Body of pancreas (tissue), 4 donors: ENCODE results near the gene PROS1. TPM values are rescaled to one million over a fixed set of nuclear protein-coding genes. Genes with fewer than 3 reads are reported as not detected.
"Not testable (repeated sequence)": the region's sequence is repeated elsewhere in the genome, so short reads cannot be mapped to it uniquely, and the experiment has no call there.

Experiments
- ATAC-seq: fragments of 150-250 bp; one replicate; pipeline ENCODE4 v1.9.1; 2016
- DNase-seq, 4 donors: peaks; one replicate each; pipeline ENCODE4 v3.0.0-alpha.2; 2019
- H3K27ac ChIP-seq, 4 donors: fragments of 200-600 bp; sonication (generic); 1 replicate in 3 of 4; 2 replicates in 1 of 4; pipeline versions ENCODE4 v1.5.1 to v1.6.1; 2016 to 2019; ENCODE audit warnings: mild to moderate bottlenecking in 1 of 4, mixed read lengths in 1 of 4, moderate library complexity in 1 of 4
- H3K27me3 ChIP-seq, 2 donors: fragments of 200-600 bp; sonication (generic); one replicate each; pipeline ENCODE4 v1.6.0; 2016; ENCODE audit warnings: mild to moderate bottlenecking in 1 of 2
- H3K36me3 ChIP-seq, 2 donors: fragments of 200-600 bp; sonication (generic); replicated peaks in 1 of 2; 2 replicates each; pipeline ENCODE4 v1.5.1; 2016; ENCODE audit warnings: low read depth in 2 of 2; ENCODE audit not compliant: insufficient read depth in 1 of 2
- H3K4me1 ChIP-seq: fragments of 200-600 bp; sonication (generic); one replicate; pipeline ENCODE4 v1.6.0; 2016
- H3K4me3 ChIP-seq, 2 donors: fragments of 200-600 bp; sonication (generic); 1 replicate in 1 of 2; 2 replicates in 1 of 2; pipeline ENCODE4 v1.5.1; 2016 to 2019
- H3K9me3 ChIP-seq, 3 donors: fragments of 200-600 bp; sonication (generic); 1 replicate in 2 of 3; 2 replicates in 1 of 3; pipeline ENCODE4 v1.5.1; 2016
- CTCF ChIP-seq, 7 experiments: fragments of 450-650 bp in 4 of 7; fragments of 200-600 bp in 3 of 7; sonication (generic) in 3 of 7; IDR thresholded peaks; one replicate each; pipeline ENCODE4 v1.5.1; 2016 to 2019; ENCODE audit warnings: antibody characterized with exemption in 7 of 7
- POLR2A ChIP-seq, 3 donors: fragments of 450-650 bp; IDR thresholded peaks; one replicate each; pipeline ENCODE4 v1.6.1; 2016; ENCODE audit warnings: antibody characterized with exemption in 3 of 3, mild to moderate bottlenecking in 2 of 3
- WGBS, 2 donors: methylation state at CpG; one replicate each; pipeline ENCODE4 v1.1.5; 2017; 5-methylcytosine and 5-hydroxymethylcytosine counted together
- intact Hi-C: fragments of 100-400 bp; cut with DNase I; formaldehyde crosslinking; loops from one replicate; pipeline ENCODE4 v1.15.1; 2023
- total RNA-seq, 2 donors: library from RNA; depleted of rRNA; stranded (reverse); fragments of >200 nt; gene quantifications; one replicate each; pipeline ENCODE4 v1.1.0, GENCODE V29; 2016

The PROS1 gene
- total RNA-seq, 2 donors from 2014 or later, result 5.6 to 15.8 TPM

- ATAC-seq, result no peak
- WGBS, 2 donors, result 69 to 82% methylated on average over 3 to 9 of the region's 9 CpGs
- no peak for DNase-seq
- Histone ChIP-seq H3K4me3 (no peak overlapping the region), H3K27me3 (no peaks in the 10 kb centered on the region), H3K36me3 (no peaks in the 10 kb centered on the region), H3K9me3 (no peaks in the 10 kb centered on the region), H3K4me1 (no peaks in the 10 kb centered on the region), H3K27ac (no peak overlapping the region)
- intact Hi-C loops, result no loop called here
- TF ChIP-seq POLR2A (IDR thresholded peaks at IDR 0.05), result no peak
- TF ChIP-seq CTCF (IDR thresholded peaks at IDR 0.05), result no peak
Observed at GRCh38 chr3:93906245-93906644, 67.5 kb downstream of the PROS1 start.

GRCh38 chr3:93904568-93904967 lies 69.1 kb downstream of the PROS1 start:
- no peak for DNase-seq
- Histone ChIP-seq H3K4me3 (no peak overlapping the region), H3K36me3 (no peaks in the 10 kb centered on the region), H3K27me3 (no peaks in the 10 kb centered on the region), H3K27ac (no peak overlapping the region), H3K4me1 (no peaks in the 10 kb centered on the region), H3K9me3 (no peaks in the 10 kb centered on the region)
- intact Hi-C loops, result no loop called here
- TF ChIP-seq CTCF (IDR thresholded peaks at IDR 0.05) (no peak), POLR2A (IDR thresholded peaks at IDR 0.05) (no peak)
- ATAC-seq, result no peak
- WGBS, 2 donors, result 74 to 86% methylated on average over 1 of the region's 1 CpG

- H3K4me3 ChIP-seq, H3K36me3 ChIP-seq, ATAC-seq, H3K27me3 ChIP-seq, DNase-seq, H3K9me3 ChIP-seq, H3K4me1 ChIP-seq, intact Hi-C loops, H3K27ac ChIP-seq: not testable (repeated sequence)
- 58 to 69% methylated on average over 3 of the region's 3 CpGs for WGBS, 2 donors
Observed at GRCh38 chr3:93878250-93879017, 95.3 kb downstream of the PROS1 start.

GRCh38 chr3:93877427-93877826 lies 96.3 kb downstream of the PROS1 start:
- H3K36me3 ChIP-seq, H3K4me3 ChIP-seq, H3K27me3 ChIP-seq, DNase-seq, H3K4me1 ChIP-seq, ATAC-seq, H3K9me3 ChIP-seq, H3K27ac ChIP-seq, intact Hi-C loops: not testable (repeated sequence)
- 74 to 76% methylated on average over 4 of the region's 4 CpGs for WGBS, 2 donors

GRCh38 chr3:93873412-93873811 lies 100.3 kb downstream of the PROS1 start:
- DNase-seq, intact Hi-C loops, H3K9me3 ChIP-seq, H3K36me3 ChIP-seq, H3K4me3 ChIP-seq, H3K4me1 ChIP-seq, H3K27ac ChIP-seq, ATAC-seq, H3K27me3 ChIP-seq: not testable (repeated sequence)

- TF ChIP-seq CTCF (IDR thresholded peaks at IDR 0.05) (no peak), POLR2A (IDR thresholded peaks at IDR 0.05) (no peak)
- H3K27me3 ChIP-seq, result no peaks in the 10 kb centered on the region
- DNase-seq, result no peak
- no peaks in the 10 kb centered on the region for H3K4me1 ChIP-seq
- intact Hi-C loops, result no loop called here
- H3K27ac ChIP-seq, result no peak overlapping the region
- no peak overlapping the region for H3K4me3 ChIP-seq
- no peak for ATAC-seq
- no peaks in the 10 kb centered on the region for H3K9me3 ChIP-seq
- no peaks in the 10 kb centered on the region for H3K36me3 ChIP-seq
Observed at GRCh38 chr3:93867425-93867824, 106.3 kb downstream of the PROS1 start.
